ENCODE measurements around the gene GJB2.
A peak's percentile ranks its signal among the peaks of the same experiment; 100 is the strongest.

The GJB2 gene

GRCh38 chr13:20192836-20193161 is at the start of gene GJB2:
Gene GJB2 (minus strand): TSS chr13:20192938. CDS start chr13:20189581, 3,357 bp downstream.
- no peak for DNase-seq

GRCh38 chr13:20241593-20241992 is 48.9 kb upstream of the GJB2 start:
- in situ Hi-C loops (cut with MboI; ENCODE audit: low pct_unique_long_range_greater_than_20kb, low sequenced_read_pairs), result no loop called here
- no peak for DNase-seq

More at GRCh38 chr13:20192836-20193161, at the start of gene GJB2:
- in situ Hi-C loops (cut with MboI; ENCODE audit: low pct_unique_long_range_greater_than_20kb, low sequenced_read_pairs), result loop anchor here (25.0 kb wide), 1 partner anchor 720 kb away; the partner anchor contains the start of gene XPO4

DNA sequence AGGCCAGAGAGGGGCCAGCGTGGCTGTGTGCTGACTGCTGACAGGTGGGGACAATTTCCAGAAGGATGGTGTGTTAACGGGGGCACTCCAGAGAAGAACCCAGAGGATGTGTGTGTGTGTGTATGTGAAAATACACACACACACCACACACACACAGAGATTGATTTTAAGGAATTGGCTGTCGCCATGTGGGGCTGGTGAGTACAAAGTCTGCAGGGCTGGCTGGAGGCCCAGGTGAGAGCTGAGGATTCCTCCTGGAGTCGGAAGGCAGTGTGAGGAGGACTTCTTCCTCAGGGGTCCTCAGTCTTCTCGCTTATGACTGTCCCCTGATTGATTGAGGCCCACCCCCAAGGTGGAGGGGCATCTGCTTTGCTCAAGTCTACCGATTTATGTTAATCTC is 47.0 kb upstream of the GJB2 start:
- no peak for DNase-seq
- in situ Hi-C loops (cut with MboI; ENCODE audit: low pct_unique_long_range_greater_than_20kb, low sequenced_read_pairs), result no loop called here

DNA sequence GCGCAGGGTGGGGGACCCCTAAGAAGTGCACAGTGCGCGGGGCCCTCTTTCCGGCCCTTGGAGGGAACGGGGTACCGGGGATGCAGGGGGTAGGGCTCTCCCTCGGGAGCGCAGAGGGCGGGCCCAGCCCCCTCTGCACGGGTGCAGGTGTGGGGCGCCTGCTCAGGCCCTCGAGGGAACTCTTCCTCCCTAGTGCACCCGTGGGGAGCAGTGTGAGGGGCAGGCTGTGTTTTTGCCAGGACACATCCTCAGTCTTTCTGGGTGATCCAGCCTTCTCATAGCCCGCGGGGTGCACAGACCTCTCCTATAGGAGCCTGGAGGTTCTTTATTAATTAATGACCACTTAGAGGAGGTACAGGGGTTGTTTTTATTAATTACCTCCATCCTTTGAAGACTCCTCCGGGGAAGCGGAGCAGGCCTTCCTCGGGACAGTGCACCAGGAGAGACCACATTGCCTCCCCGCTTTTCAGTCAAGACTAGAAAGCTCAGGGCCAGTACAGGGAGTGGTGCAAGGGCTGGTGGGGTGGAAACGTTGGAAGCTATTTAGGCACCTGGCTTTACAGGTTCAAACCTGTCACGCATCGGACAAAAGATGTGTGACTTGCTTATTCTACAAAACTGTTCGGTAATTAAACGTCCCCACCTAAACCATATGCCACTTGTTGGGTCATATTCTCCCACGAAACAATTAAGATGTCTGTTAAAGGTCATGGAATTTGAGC is 40.0 kb upstream of the GJB2 start:
- DNase-seq, result no peak
- in situ Hi-C loops (cut with MboI; ENCODE audit: low pct_unique_long_range_greater_than_20kb, low sequenced_read_pairs), result no loop called here

GRCh38 chr13:20231839-20232555 is 39.3 kb upstream of the GJB2 start, which contains the start of gene GJB6:
Gene GJB6 (minus strand): TSS chr13:20232319. CDS start chr13:20223480, 8,839 bp downstream.
- in situ Hi-C loops (cut with MboI; ENCODE audit: low pct_unique_long_range_greater_than_20kb, low sequenced_read_pairs), result no loop called here
- DNase-seq, result no peak

- in situ Hi-C loops (cut with MboI; ENCODE audit: low pct_unique_long_range_greater_than_20kb, low sequenced_read_pairs), result no loop called here
- DNase-seq, result no peak
Measured at GRCh38 chr13:20230913-20231838, 38.4 kb upstream of the GJB2 start.

- in situ Hi-C loops (cut with MboI; ENCODE audit: low pct_unique_long_range_greater_than_20kb, low sequenced_read_pairs), result no loop called here
Measured at GRCh38 chr13:20227730-20228129, 35.0 kb upstream of the GJB2 start.

GRCh38 chr13:20227288-20227687 is 34.5 kb upstream of the GJB2 start:
- no peak for DNase-seq
- in situ Hi-C loops (cut with MboI; ENCODE audit: low pct_unique_long_range_greater_than_20kb, low sequenced_read_pairs), result no loop called here

More at GRCh38 chr13:20227730-20228129, 35.0 kb upstream of the GJB2 start:
- DNase-seq, result no peak

GRCh38 chr13:20222553-20222952 is 29.8 kb upstream of the GJB2 start:
- no peak for DNase-seq
- in situ Hi-C loops (cut with MboI; ENCODE audit: low pct_unique_long_range_greater_than_20kb, low sequenced_read_pairs), result no loop called here

DNA sequence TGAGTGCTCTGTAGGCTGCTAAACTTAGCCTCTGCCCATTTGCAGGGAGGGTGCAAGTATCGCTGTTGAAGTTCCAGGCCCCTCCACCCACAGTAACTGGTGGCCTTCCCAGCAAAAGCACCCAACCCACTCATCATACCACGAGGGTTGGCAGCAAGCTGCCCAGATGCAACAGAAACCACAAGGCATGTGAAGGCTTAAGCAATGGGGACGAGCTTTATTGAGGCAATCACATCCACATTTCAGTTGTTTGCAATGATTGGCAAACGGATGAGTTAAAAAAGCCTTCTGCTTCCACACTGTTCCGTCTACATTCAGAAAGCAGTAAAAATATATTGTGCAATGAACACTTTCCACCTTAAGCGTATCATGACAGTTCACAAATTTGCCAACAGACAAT is 29.0 kb upstream of the GJB2 start:
- no peak for DNase-seq
- in situ Hi-C loops (cut with MboI; ENCODE audit: low pct_unique_long_range_greater_than_20kb, low sequenced_read_pairs), result no loop called here

GRCh38 chr13:20219577-20219976 is 26.8 kb upstream of the GJB2 start:
- peak; percentile 47 for DNase-seq
- in situ Hi-C loops (cut with MboI; ENCODE audit: low pct_unique_long_range_greater_than_20kb, low sequenced_read_pairs), result no loop called here

GRCh38 chr13:20217168-20217567 is 24.4 kb upstream of the GJB2 start:
- in situ Hi-C loops (cut with MboI; ENCODE audit: low pct_unique_long_range_greater_than_20kb, low sequenced_read_pairs), result no loop called here
- no peak for DNase-seq

DNA sequence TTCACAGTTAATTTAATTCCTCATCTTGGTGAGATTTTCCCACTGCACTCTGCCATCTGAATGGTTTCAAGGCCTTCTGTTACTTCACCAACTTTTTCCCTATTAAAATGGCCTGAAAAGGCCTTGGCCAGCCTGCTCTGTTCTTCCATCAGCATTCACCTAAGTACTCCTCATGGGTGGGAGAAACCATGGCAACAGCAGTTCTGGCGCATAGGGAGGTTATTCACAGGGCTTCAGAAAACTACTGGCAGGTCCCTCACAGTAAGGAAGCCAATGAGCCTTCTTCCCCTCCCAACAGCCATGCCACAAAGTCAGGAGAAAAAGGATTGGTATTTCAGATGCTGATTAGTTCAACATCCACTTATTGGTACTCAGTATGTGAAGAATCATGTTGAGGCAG is 17.2 kb upstream of the GJB2 start:
- DNase-seq, result no peak
- in situ Hi-C loops (cut with MboI; ENCODE audit: low pct_unique_long_range_greater_than_20kb, low sequenced_read_pairs), result no loop called here

- no peak for DNase-seq
- in situ Hi-C loops (cut with MboI; ENCODE audit: low pct_unique_long_range_greater_than_20kb, low sequenced_read_pairs), result no loop called here
Measured at GRCh38 chr13:20206698-20207235, 14.0 kb upstream of the GJB2 start.

- in situ Hi-C loops (cut with MboI; ENCODE audit: low pct_unique_long_range_greater_than_20kb, low sequenced_read_pairs), result no loop called here
- DNase-seq, result no peak
Measured at GRCh38 chr13:20206065-20206697, 13.4 kb upstream of the GJB2 start.

DNA sequence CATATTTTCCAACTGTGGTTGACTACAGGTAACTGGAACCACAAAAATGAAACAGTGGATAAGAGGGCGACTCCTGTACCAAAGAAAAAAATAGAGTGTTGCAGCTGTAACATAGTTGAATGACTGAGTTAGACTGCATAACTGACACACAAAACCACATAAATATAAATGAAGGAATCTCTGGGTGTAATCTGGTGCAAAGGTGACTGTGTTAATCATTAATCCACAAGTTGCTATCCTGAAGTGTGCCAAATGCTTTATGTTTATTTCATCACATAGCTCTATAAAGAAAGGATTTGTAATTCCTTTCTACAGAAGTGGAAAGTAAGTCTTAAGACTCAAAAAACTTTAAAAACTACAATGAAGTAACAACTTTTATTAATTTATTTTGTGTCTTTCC is 6.0 kb upstream of the GJB2 start:
- DNase-seq, result no peak
- in situ Hi-C loops (cut with MboI; ENCODE audit: low pct_unique_long_range_greater_than_20kb, low sequenced_read_pairs), result loop anchor here (25.0 kb wide), 1 partner anchor 714 kb away; the partner anchor contains the start of gene XPO4

DNA sequence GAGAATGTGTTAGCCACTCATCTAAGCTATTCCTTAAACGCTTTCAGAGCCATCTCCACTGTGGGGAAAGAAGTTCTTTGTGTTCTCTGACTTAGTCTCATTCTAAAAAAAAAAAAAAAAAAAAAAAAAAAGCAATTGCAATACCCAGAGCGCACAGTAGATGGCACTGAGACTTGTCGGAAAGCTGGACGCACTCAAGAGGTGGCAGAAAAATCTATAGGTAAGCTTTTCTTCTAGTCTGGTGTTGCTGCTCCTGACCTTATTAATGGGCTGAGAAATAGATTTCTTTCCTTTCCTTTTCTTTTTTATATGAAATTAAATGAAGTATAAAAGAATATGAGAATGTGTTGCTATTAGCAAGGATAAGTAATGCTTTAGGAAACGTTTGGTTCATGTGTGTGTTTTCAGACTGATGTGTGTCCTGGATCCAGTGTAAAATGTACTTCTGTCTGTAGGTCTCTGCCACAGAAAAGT is 4.7 kb upstream of the GJB2 start:
- DNase-seq, result peak; percentile 87
- in situ Hi-C loops (cut with MboI; ENCODE audit: low pct_unique_long_range_greater_than_20kb, low sequenced_read_pairs), result loop anchor here (25.0 kb wide), 1 partner anchor 715 kb away; the partner anchor contains the start of gene XPO4

DNA sequence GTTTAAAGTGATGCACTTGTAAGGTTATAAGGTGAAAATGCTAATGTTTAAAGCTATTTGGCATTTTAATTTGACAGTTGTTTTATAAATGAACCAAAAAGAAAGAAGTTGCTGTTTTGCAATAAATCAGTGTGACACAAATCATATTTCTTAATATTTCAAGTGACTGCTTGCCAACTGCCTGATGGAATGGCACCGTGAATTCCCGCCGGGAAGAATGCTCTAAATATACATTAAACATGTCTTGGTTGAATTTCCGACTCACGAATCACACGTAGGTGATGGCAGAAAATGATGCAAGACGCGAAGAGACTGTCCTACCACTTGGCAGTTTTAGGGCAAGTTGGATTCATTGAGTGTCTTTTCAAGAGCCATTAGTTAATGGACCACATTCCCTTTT is 3.1 kb upstream of the GJB2 start:
- in situ Hi-C loops (cut with MboI; ENCODE audit: low pct_unique_long_range_greater_than_20kb, low sequenced_read_pairs), result loop anchor here (25.0 kb wide), 1 partner anchor 716 kb away; the partner anchor contains the start of gene XPO4
- no peak for DNase-seq
